HL-60 (cell line): Measurements from ENCODE around the gene FUT6.

Experiments
- DNase-seq, 2 experiments: peaks; one replicate each; pipeline ENCODE4 v3.0.0-alpha.2; 2010 to 2020; ENCODE audit warnings: low read depth in 1 of 2, low spot score in 1 of 2
- H3K27ac ChIP-seq: fragments of 250-450 bp; sonication (Bioruptor Pico); replicated peaks from 2 replicates; pipeline ENCODE4 v1.5.1; 2020; ENCODE audit warnings: mild to moderate bottlenecking, moderate library complexity
- H3K27me3 ChIP-seq: fragments of 250-450 bp; sonication (Bioruptor Pico); 2 replicates; pipeline ENCODE4 v1.5.1; 2021; ENCODE audit warnings: mild to moderate bottlenecking, moderate library complexity; ENCODE audit not compliant: insufficient read depth, poor library complexity, severe bottlenecking
- H3K4me3 ChIP-seq: replicated peaks from 2 replicates; pipeline ENCODE4 v1.5.1; 2011; ENCODE audit warnings: mild to moderate bottlenecking, control low read depth, low read length; ENCODE audit not compliant: insufficient read depth
- CTCF ChIP-seq: IDR thresholded peaks from one replicate; pipeline ENCODE4 v1.5.1; 2011; ENCODE audit warnings: low read length, control low read depth, inconsistent platforms; ENCODE audit not compliant: insufficient read depth
- GABPA ChIP-seq: IDR thresholded peaks from 2 replicates; pipeline ENCODE4 v1.6.1; 2012; ENCODE audit warnings: low read depth
- POLR2AphosphoS5 ChIP-seq: IDR thresholded peaks from 2 replicates; pipeline ENCODE4 v1.6.1; 2012; ENCODE audit warnings: low read depth
- REST ChIP-seq: IDR thresholded peaks from 2 replicates; pipeline ENCODE4 v1.6.1; 2012; ENCODE audit warnings: low read depth; ENCODE audit not compliant: insufficient replicate concordance
- SPI1 ChIP-seq: IDR thresholded peaks from 2 replicates; pipeline ENCODE4 v1.6.1; 2012; ENCODE audit warnings: low read depth, mild to moderate bottlenecking, borderline replicate concordance

FUT6 gene

GRCh38 chr19:5805462-5806132 is 33.9 kb downstream of the FUT6 start:
- TF ChIP-seq SPI1 (no peak), CTCF (no peak), GABPA (no peak), POLR2AphosphoS5 (no peak)
- no peak overlapping the region for H3K4me3 ChIP-seq
- peak in 1 of 2 experiments; percentile 50 for DNase-seq
- no peak overlapping the region for H3K27ac ChIP-seq
- H3K27me3 ChIP-seq, result peaks cover 22% of the 10 kb centered on the region

GRCh38 chr19:5804516-5805461 is 34.7 kb downstream of the FUT6 start, which contains the start of gene NRTN:
Gene NRTN, plus strand, starts transcription at chr19:5805067. Its CDS starts 19,099 bp downstream, at chr19:5824166.
- TF ChIP-seq REST, result no peak
- TF ChIP-seq POLR2AphosphoS5, result no peak
- TF ChIP-seq GABPA, result no peak
- TF ChIP-seq SPI1, result no peak
- TF ChIP-seq CTCF, result no peak

GRCh38 chr19:5803752-5804515 is 35.6 kb downstream of the FUT6 start:
- DNase-seq, result peak; percentile 90 to 91
- peak; percentile 78 for TF ChIP-seq CTCF
- TF ChIP-seq POLR2AphosphoS5, result no peak
- Histone ChIP-seq H3K27me3 (peaks cover 22% of the 10 kb centered on the region), H3K4me3 (peak overlapping the region; percentile 18), H3K27ac (no peak overlapping the region)

More at GRCh38 chr19:5804516-5805461, 34.7 kb downstream of the FUT6 start, which contains the start of gene NRTN:
- Histone ChIP-seq H3K27me3 (peaks cover 22% of the 10 kb centered on the region), H3K4me3 (peak within 1 kb of the TSS; percentile 4; the same call in 1 of the 2 replicates), H3K27ac (no peak within 1 kb of the TSS)
- DNase-seq, result no peak

GRCh38 chr19:5803441-5803751 is 36.1 kb downstream of the FUT6 start:
- no peak for TF ChIP-seq GABPA
- TF ChIP-seq REST, result no peak
- TF ChIP-seq POLR2AphosphoS5, result no peak
- no peak for TF ChIP-seq CTCF
- TF ChIP-seq SPI1, result no peak
- H3K27ac ChIP-seq, result no peak overlapping the region
- DNase-seq, result no peak

More at GRCh38 chr19:5803441-5803751, 36.1 kb downstream of the FUT6 start:
- Histone ChIP-seq H3K4me3 (peak overlapping the region; percentile 18), H3K27me3 (peaks cover 22% of the 10 kb centered on the region)
